ENCODE results near the gene RSAD1.

DNA sequence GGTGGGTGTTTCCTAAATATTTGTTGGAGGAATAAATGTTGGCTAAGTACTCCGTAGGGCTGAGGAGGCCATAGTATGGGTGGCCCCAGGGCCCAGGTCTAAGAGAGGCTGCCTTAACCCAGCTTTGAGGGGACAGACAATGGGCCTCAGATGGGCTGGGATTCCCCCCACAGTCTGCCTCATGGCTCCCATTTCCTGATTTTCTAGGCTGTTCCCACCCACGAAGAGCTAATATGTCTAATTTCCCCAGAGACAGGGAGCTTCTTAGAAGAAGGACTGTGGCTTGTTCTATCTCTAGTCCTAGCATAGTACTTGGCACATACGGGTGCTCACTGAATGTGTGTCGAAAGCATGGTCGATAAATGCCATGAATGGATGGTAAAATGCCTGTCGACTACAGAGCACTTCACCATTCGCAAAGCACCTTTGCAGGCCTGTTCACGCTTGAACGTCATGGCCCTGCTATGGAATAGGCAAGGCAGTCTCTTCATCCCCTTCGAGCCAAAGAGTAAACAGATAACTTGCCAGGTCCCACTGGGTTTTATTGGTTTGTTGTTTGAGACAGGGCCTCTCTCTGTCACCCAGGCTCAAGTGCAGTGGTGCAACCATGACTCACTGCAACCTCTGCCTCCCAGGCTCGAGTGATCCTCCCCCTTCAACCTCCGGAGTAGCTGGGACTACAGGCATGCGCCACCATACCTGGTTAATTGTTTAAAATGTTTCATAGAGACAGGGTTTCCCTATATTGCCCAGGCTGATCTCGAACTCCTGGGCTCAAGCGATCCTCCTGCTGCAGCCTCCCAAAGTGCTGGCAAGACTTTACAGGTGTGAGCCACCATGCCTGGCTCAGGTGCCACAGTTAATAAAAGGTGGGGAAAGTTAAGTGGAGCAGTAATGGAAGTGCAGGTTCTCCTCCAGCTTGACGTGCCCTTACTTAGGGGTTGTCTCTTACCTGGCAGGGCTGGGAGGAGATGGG, 19.7 kb upstream of the RSAD1 start:
- TF ChIP-seq, protein P1, sequence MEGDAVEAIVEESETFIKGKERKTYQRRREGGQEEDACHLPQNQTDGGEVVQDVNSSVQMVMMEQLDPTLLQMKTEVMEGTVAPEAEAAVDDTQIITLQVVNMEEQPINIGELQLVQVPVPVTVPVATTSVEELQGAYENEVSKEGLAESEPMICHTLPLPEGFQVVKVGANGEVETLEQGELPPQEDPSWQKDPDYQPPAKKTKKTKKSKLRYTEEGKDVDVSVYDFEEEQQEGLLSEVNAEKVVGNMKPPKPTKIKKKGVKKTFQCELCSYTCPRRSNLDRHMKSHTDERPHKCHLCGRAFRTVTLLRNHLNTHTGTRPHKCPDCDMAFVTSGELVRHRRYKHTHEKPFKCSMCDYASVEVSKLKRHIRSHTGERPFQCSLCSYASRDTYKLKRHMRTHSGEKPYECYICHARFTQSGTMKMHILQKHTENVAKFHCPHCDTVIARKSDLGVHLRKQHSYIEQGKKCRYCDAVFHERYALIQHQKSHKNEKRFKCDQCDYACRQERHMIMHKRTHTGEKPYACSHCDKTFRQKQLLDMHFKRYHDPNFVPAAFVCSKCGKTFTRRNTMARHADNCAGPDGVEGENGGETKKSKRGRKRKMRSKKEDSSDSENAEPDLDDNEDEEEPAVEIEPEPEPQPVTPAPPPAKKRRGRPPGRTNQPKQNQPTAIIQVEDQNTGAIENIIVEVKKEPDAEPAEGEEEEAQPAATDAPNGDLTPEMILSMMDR (IDR thresholded peaks at IDR 0.05; ENCODE audit: low read depth, low read length, poor library complexity, severe bottlenecking): no peak
- TF ChIP-seq EZH2phosphoT487 (IDR thresholded peaks at IDR 0.05; ENCODE audit: borderline replicate concordance, low read length): no peak
